AG08396 (cell line): Measurements from ENCODE around the gene RASSF4.

ENCODE experiments used
- DNase-seq: peaks from one replicate; pipeline ENCODE4 v3.0.0; 2012; ENCODE audit warnings: low spot score, mixed read lengths

RASSF4 gene

GRCh38 chr10:44948642-44949041, 11.0 kb upstream of the RASSF4 start:
- DNase-seq: no peak

- DNase-seq: no peak
Measured at GRCh38 chr10:44949127-44949802, 10.3 kb upstream of the RASSF4 start.

GRCh38 chr10:44949915-44950314, 9.7 kb upstream of the RASSF4 start:
- DNase-seq: no peak

GRCh38 chr10:44950326-44951225, 9.0 kb upstream of the RASSF4 start:
- no peak for DNase-seq

- no peak for DNase-seq
Measured at GRCh38 chr10:44951576-44952226, 7.9 kb upstream of the RASSF4 start.

- DNase-seq: no peak
Measured at GRCh38 chr10:44952779-44953231, 6.8 kb upstream of the RASSF4 start.

GRCh38 chr10:44954042-44954441, 5.6 kb upstream of the RASSF4 start:
- DNase-seq: no peak

- DNase-seq: no peak
Measured at GRCh38 chr10:44954962-44955361, 4.6 kb upstream of the RASSF4 start.

GRCh38 chr10:44955413-44956070, 4.1 kb upstream of the RASSF4 start:
- no peak for DNase-seq

GRCh38 chr10:44956226-44956625, 3.4 kb upstream of the RASSF4 start:
- DNase-seq: no peak

GRCh38 chr10:44956717-44957706, 2.6 kb upstream of the RASSF4 start:
- DNase-seq: no peak

GRCh38 chr10:44958196-44958897, 1.3 kb upstream of the RASSF4 start:
- peak; percentile 68 for DNase-seq

- no peak for DNase-seq
Measured at GRCh38 chr10:44958898-44959246, 730 bp upstream of the RASSF4 start.

- DNase-seq: no peak
Measured at GRCh38 chr10:44960088-44960460, 472 bp downstream of the RASSF4 start.

GRCh38 chr10:44960482-44961229, 1.1 kb downstream of the RASSF4 start:
- DNase-seq: no peak

- DNase-seq: no peak
Measured at GRCh38 chr10:44961230-44961571, 1.6 kb downstream of the RASSF4 start.

- no peak for DNase-seq
Measured at GRCh38 chr10:44961931-44962750, 2.5 kb downstream of the RASSF4 start.

GRCh38 chr10:44962870-44963738, 3.5 kb downstream of the RASSF4 start:
- no peak for DNase-seq
